NOMO-1 treated with DMSO at 0.1 percent for 48 hours (cell line): Measurements from ENCODE around the gene PTGR3.
"Not testable (repeated sequence)": the region's sequence is repeated elsewhere in the genome, so short reads cannot be mapped to it uniquely, and the experiment has no call there.

Experiments used
- DNase-seq: peaks from one replicate; lab custom pipeline; 2025; ENCODE audit not compliant: unreplicated experiment; lab: John Stamatoyannopoulos, UW

Gene PTGR3

DNA sequence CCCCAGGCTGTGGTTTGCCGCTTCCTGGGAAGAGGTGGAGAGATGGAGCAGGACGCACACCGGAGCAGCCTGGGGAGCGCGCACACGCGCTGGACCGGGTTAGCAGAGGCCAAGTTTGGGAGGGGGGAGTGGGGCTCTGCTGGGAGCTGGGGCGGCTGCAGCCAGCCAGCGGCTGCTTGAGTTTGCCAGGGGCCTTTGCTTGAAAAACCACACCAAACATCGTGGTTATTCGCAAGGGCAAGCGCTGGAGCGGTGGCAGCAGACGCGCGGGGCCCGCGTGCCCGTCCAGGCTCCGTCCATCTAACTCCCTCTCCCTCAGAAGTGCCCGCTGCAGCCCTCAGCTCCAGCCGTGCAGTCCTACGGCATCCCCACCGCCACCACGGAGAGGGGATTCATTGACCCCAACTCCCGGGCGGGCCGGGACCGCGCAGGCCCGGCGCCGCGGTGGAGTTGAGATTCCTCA, 4.6 kb downstream of the PTGR3 start:
- DNase-seq, result no peak

DNA sequence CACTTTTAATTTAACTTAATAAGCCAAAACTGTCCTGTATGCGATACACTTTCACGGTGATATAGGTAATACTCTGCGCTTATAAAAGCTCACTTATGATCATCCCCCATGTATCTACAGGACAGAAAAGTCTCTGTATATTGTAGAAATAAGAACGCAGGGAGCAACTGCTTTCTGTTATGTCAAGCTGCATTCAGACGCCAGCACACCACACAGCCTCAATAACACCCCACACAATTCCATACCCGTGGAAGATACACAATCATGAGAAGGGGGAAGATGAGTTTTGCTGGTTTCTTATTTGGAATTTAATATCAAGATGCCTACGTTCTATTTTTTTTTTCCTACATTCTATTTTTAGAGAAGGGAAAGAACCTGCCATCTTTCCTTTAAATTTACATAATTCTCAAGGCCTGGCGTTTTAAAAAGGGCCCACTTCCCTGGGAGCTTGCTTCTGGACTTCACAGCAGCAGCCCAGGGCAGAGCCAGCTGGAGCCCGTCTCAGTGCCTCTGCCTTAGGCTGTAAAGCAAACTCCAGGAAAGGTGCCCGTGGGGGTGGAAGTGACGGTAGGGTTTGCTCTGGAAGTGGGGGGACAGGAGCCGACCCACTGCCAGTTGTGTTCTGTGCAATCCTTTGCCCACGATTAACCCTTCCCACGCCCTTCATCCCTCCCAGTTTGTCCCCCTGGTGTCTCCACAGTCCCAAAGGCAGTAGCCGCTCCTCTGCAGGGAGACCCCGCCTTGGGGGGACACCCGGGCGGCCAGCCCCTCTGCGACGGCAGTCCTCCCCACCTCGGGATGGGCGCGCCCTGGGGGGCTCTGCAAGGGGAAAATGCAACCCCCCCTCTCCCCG, 5.3 kb downstream of the PTGR3 start:
- DNase-seq, result no peak

DNA sequence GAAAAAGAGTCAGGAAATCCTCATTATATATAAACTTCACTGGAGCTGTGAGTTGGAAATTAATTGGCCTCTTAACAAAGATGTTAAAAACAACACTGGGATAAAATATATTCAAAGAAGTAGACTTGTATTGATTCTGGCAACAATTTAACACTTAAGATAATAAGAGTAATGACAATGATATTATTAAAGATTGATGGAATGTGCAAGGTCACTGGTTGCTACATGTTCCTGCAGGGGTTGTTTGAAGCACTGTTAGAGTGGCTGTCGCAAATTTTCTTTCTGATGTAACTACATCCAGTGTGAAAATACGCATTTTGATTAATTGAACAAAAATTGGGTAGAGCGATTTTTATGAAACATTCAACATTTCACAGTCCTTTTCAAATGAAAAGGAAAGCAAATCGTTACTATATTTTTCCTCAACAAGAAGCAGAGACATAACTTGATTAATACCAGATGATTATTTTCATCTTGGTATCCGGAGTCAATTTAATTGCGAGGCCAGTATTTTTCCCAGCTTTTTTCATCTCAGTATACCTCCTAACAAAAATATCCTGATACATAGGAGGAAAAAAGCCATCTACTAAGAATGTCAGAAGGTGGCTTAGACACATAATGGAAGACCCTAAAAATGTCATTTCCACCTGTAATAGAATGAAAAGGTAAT, 6.1 kb downstream of the PTGR3 start:
- DNase-seq, result no peak

DNA sequence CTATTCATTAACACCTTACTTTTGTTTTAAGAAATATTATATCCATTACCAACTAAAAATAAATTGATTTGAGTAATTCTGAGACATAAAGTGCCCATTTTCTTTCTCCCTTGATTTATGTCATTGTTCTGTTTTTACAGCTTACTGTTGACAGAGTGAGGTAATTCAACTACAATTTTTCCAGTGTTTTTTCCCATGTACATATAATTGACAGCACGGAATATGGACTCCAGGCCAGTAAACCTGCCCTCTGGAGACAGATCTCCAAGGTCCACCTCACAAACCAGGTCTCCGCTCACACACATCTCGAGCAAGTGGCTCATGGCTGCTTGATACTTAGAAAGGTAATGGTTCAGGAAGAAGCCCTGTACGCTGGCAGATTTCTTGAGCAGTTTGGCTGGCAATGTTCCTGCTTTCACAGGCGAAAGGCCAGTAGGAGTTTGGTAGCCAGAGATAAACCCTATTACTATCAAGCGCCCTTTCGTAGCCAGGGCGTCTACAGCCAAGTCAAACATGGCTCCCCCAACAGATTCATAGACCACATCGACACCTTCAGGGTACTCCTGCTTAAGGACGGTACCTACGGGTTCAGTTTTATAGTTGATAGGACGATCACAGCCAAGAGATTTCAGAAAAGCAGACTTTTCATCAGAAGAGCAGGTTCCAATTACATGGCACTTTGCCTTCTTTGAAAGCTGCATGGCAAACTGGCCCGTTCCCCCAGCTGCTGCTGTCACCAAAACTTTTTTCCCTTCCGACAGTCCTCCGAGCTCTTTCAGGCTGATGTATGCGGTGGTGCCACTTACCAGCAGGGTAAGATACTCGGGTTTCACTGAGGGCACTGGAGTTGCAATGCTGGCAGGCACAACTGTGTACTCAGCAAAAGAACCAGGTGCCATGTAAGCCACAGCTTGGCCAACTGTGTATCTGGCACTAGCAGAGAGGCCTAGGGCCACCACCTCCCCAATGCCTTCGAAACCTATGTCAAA, 7.4 kb downstream of the PTGR3 start:
- no peak for DNase-seq

DNA sequence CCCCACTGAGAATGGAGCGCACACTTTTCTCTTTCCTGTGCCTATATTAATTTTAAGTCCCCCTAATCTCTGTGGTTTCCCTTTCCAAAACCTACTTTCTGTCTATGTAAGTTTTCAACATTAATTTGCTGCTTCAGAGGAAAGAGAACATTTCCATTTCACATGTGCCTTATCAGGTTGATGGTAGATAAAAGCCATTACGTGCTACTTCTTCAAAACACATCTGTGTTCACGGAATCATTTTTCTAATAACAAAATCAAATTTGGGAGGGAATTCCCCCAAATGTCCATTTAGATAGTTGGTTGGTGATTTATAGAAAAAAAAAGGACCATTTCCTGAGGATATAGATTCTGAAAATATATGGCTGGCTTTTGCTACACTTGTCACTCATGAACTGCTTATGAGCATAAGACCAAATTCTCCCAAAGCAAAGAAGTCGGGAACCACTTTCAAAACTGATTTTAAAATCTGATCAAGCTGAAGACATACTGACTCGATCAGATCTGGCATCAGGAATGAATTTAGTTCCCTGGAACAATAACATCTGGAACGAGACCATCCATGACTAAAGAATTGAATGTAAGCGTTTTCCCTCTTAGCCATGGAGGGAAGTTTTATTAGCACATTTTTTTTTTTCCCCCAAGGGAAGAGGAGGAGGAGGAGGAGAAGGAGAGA, 8.2 kb downstream of the PTGR3 start:
- no peak for DNase-seq

DNA sequence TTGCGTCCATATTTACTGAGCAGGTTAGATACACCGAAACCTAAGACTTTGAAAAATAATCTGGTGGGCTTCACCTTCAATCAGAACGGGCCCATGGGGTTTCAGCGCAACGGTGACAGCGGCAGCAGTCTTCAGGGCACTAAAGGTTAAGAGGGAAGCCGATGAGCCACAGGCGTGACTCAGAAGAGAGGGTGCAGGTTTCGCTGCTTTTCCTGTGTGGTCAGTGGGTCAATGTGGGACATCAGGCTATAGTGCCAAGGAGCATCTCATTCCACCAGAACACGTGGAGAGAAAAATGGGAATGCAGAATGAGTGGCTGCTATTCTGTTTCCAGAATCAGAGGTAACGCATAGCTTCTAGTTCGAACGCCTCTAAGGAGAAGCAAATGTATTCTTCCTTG, 8.9 kb downstream of the PTGR3 start:
- DNase-seq, result no peak

DNA sequence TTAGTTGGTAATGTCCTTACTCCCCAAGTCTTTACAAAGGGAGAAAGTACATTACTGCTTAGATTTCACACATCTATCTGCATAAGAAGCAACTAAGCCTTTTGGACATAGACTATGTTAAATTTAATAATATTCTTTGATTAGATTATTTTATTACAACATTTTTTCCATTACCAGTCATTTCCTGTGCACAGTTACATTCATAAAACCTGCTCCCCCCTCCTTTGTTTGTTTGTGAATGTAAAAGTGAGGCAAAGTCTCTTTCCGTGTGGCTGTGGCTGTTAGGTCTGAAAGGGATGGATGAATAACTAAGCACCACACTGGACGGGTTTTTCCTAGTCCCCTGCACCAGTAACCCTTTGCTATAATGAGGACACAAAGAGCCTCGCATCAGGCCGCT, 9.6 kb downstream of the PTGR3 start:
- DNase-seq, result no peak

DNA sequence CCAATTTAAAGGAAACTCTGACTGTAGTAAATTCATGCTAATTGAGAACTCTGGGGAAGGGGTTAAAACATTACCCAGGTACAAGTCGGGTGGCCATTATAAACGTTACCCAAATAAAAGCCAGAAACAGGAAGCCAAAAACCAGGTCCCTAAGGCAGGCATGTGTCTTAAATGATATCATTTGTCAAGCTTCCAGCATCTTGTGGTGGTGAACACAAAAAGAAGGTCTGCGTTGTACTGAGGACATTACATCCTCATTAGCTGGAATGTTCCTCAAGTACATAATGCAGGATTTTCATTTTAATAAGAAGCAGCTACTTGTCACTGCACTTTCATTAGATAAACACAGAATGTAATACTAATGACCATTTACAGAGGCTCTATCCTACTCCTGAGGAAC, 10.9 kb downstream of the PTGR3 start:
- no peak for DNase-seq

DNA sequence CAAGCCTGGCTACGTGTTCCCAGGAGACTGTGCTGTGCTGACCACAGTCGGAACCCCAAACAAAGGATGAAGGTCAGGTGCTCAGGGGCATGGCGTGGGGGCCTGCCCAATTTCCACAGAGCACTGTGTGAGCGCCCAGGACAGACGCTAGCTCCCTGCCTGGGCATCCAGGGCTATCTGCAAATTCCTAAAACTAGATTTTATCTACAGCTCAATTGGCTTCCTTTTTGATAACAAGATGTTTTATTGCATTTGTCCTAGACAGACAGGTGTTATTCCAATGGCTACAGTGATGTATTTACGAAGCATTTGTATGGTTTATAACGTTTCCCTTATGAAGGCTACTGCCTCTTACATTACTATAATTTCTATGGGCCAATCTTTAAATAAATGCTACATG, 16.0 kb downstream of the PTGR3 start:
- no peak for DNase-seq

DNA sequence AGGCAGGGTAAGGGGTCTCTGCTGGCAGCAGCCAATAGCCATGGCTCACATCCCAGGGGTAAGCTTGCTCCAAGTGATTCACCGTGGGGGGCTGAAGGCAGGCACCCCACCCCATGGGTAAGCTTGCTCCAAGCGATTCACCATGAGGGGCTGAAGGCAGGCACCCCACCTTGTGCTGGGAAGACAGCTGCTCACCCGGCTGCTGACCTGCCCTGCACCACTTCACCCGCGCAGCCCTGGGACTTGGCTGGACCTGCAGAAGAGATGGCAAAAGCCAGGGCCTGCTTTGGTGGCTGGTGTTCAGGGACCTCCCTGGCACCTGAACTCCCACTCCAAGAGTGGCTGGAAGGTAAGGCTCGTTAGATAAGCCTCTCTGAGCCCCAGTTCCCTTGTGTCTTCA, 19.2 kb downstream of the PTGR3 start:
- DNase-seq, result no peak

DNA sequence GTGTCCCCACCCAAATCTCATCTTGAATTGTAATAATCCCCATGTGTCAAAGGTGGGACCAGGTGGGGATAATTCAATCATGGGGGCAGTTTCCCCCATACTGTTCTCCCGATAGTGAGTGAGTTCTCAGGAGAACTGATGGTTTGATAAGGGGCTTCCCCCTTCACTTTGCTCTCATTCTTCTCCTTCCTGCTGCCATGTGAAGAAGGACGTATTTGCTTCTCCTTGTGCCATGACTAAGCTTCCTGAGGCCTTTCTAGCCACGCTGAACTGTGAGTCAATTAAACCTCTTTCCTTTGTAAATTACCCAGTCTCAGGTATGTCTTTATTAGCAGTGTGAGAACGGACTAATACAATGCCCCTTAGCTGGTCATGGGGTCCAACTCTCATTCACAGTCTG, 21.2 kb downstream of the PTGR3 start:
- not testable (repeated sequence) for DNase-seq

DNA sequence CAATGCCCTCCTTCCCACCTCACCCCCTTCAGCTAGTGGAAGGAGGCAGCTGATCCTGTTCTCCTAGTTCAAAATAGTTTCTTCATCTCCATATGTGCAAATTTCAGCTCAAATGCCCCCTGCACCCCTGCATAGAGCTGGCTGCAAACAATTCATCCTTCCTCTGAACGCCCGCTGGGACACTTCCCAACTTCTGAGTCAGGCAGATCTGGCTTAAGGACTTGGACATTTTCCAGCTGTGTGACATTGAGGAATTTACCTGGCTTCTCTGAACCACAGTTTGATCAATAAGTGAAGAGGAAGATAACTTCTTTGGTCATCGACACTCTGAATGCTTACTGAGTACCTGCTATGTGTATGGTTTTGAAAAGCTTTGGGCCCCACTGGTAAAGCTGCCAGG, 23.5 kb downstream of the PTGR3 start:
- DNase-seq, result no peak

DNA sequence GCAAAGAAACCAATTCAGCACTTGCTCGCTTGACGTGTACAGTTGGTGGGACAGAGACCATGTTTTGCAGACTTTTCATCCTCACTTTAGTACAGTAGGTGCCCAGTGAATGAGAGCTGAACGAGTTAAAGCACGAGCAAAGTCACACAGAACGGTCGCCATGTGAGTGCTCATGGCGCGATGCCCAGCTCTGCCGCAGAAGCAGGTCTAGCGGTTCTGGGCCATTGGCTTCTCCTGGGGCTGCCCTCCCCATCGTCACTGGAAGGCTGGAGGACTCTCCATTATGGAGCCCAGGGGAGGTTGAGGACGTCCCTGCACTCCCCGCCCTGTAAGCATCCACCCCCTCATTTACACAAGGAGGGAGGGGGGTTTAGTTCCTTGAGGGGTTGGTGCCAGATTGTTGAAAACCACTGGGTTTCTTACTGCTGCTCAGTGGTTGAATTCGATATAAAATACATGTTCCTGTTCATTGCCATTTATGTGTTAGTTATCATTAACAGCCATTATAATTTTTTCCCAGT, 24.9 kb downstream of the PTGR3 start:
- no peak for DNase-seq

DNA sequence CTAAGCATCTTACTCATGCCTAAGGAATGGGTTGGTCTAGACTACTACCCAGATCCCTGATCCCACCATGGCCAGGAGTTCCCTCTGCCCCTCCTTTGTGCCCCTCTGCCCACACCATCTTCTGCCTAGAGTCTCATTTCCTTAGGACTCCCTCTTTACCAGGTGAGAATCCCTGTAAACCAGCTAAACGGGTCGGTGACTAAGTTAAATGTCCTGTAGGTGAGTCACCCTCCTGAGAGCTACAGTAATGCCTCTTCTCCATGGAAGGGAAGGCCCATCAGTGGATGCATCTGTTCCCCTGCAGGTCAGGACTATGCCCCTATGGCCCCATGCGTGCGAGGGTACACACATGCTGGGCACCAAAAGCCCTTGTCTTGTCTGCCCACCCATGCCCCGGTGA, 25.4 kb downstream of the PTGR3 start:
- DNase-seq, result no peak

DNA sequence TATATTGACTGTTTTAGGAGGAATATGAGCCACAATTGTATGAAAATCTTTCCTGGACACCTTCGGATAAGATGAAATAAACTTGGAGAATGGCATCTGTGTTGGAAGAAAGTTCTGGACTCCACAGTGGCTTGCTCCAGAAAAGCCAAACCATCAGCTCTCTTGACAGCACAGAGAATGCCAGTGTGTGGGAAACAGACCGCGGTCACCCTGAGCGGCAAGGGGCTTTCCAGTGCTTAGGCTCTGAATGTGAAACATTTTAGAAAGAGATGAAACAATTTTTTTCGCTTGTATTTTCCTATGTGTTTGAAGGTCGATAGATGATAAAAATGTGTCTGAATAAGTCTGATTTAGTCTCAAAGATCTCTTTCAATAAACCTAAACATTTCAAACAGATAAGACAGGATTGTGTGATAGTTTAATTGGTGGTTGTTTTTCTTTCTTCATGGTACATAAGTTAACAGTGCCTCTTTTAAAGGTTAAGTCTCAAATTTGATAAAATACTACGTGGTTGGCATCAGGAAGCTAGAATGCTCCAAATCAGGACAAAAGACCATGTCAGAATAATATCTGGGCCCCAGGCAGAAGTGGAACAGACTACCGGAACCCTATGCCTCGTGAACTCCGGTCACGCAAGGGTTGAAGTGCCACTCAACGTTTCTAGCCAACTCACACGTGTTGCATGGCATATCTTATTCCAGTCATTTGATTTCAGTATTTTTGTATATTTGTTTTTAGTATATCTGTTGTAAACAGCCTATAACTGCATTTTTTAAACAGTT, 28.9 kb downstream of the PTGR3 start:
- DNase-seq, result no peak

DNA sequence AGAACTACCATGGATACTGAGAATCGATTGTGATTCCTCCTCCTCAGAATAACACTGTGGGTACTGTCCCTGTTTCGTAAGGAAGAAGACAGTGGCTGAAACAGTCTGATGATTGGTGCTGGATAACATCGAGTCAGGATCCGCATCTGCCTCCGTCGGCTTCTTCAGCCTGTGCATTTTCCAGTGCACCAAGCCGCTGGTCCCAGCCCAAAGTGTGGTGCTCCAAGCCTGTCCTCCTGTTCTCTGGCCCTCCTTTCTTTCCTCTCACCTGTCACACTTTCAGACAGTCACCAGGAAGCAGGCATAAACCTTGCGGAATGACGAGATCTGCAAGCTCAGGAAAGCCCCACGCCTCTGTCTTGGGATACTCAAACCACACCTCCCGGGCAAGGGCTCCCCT, 30.6 kb downstream of the PTGR3 start:
- no peak for DNase-seq

DNA sequence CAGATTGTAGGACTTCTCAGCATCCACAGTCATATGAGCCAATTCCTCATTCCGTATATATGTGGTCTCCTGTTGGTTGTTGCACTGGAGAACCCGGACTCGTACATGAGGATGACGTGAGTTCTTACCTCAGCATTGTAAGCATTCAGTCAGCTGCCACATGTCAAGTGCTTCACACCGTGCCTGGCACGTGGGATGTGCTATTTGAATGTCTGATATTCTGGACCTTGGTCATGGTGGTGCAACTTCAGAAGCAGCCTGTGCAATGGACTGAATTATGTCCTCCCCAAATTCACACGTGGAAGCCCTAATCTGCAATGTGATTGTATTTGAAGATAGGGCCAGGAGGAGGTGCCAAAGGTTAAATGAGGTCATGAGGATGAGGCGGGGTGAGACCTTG, 32.1 kb downstream of the PTGR3 start:
- DNase-seq, result no peak

DNA sequence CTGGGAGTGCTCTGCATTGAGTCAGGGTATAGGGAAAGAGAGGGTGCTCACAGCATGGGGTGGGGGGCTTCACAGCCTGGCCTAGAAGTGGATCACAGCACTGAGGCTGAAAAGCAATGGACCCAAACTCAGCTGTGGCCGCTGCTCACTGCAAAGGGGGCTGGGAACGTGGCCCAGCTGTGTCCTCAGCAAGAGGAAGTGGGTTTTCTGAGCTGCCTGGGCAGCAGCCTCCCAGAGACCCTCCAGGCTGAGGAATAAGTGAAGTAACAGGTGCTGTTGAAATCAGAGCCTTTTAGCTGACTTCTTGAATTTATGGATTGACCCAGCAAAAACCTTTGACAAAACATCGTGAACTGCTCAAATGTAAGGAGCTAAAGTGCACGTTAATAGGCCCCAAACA, 35.2 kb downstream of the PTGR3 start:
- peak; percentile 33 for DNase-seq

DNA sequence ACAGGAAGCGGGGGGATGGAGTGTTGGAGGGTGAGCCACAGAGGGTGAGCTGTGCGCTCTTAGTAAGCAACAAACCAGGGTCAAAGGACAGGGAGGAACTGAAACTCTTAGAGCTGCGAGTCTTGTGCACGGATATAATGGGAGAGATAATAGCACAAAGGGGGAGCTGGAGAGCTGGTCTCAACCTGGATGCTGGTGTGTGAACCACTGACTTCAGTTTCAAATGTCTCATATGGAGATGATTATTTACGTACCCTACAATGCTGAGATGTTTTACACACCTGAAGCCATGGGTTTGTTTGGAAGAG, 35.9 kb downstream of the PTGR3 start:
- peak; percentile 92 for DNase-seq
